GM19035 (cell line): ENCODE results near the gene PDLIM1.

Source experiments
- ATAC-seq: cut with Tn5 transposase; IDR thresholded peaks from one replicate; pipeline ENCODE4 v1.9.1; 2021; ENCODE audit not compliant: unreplicated experiment

The PDLIM1 gene

DNA sequence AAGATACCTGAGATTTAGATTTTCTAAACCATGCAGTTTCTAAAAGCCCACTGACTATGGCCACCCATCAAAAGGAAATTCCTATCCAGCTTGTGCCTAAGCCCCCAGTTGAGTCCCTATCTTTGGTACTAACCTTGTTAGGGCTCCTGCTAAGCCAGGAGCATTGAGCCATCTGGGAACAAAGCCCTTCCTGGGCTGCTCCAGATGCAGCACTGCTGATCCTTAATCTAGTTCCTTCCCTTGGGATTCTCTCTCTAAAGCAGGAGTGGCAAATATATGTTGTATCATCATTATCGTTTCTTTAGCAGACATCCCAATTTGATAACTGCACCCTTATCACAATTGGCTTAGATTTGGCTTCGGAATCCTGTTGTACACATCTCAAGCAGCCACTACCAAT lies 24.7 kb upstream of the PDLIM1 start:
- no peak for ATAC-seq

DNA sequence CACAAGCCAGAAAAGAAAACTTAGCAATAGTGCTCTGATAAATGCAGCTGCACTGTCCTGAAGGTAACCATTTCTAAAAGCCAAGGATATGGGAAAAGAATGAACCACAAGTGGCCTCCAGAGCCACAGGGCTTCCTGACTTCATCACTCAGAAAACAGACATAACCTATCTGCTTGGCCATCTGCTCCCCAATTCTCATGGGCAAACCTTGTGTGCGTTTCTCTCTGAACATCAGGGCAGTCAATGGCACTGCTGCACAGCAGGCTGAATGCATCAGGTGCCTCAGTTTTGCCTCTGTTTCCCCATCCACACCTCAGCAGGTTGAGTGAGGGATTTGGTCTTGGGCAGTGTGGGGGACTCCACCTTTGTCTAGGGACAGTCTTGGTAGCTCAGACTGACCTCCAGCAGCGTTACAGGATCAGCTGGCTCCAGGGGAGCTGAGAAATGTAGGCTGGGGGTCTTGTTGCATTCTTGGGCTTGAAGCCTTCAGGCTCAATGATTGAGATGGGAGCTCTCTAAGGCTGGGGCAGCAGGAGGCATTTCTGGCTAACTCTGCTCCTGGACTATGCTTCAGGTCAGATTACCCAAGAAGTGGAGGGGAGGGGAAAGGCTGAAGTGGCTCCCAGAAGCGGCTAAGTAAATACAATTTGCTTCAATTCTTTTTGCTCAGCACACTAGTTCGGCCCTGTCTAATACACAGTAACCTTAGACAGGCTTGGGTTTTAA lies 23.6 kb upstream of the PDLIM1 start:
- ATAC-seq = no peak

DNA sequence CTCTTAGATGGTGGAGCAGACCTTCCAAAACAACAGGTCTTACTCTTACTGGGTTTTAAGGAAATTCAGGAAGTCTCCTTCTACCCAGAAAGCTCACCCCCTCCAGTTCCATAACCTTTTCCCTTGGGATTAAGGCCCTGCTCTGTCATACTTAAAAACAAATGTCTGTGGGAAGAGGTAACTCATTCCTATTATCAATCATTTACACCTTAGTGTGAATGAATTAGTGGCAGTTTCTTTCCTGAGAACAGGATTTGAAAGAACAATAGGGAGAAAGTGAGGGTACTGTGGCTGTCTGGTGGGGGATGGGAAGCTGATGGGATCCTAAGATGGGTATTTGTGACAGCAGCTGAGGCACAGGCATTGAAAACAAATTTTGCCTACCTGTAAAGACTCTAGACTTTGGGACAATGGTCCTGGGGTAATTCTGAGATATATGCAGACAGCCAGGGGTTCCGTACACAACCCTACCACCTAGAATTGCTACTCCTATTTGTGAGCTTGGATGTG lies 22.2 kb upstream of the PDLIM1 start:
- ATAC-seq = no peak

DNA sequence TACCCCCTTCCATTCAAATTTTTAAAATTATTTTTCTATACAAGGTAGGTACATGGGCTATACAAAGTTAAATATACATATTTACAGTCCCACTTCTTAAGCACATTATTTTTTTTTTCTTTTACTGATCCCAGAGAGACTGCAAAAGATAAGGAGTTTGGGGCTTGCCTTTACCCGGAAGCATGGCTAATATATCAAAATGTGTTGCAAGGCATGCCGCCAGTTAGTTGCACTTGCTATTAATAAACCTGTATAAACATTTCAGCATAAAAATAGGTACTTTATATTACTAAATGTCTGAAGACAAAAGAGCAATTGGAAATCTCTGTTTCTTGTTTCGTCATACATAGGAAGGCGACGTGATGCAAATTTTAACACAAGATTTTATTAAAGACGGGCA lies 21.5 kb upstream of the PDLIM1 start:
- no peak for ATAC-seq

DNA sequence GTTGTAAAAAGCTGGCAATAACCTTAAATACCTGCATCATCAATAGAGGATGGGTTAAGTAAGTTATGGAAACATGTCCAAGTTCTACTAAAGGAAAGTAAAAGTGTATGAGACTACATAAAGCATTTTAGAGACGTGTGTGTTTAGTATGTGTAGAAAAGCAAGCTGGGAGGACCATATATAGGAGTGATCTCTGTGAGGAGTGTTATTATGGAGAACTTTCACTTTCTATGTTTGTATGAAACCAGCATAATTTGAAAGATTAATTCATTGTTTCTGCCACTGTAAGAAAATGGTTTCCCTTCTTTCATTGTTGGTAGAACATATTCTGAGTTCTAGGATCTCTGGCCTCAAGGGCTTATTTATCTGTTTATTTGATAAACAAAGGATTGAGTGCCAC lies 19.2 kb upstream of the PDLIM1 start:
- ATAC-seq = no peak

DNA sequence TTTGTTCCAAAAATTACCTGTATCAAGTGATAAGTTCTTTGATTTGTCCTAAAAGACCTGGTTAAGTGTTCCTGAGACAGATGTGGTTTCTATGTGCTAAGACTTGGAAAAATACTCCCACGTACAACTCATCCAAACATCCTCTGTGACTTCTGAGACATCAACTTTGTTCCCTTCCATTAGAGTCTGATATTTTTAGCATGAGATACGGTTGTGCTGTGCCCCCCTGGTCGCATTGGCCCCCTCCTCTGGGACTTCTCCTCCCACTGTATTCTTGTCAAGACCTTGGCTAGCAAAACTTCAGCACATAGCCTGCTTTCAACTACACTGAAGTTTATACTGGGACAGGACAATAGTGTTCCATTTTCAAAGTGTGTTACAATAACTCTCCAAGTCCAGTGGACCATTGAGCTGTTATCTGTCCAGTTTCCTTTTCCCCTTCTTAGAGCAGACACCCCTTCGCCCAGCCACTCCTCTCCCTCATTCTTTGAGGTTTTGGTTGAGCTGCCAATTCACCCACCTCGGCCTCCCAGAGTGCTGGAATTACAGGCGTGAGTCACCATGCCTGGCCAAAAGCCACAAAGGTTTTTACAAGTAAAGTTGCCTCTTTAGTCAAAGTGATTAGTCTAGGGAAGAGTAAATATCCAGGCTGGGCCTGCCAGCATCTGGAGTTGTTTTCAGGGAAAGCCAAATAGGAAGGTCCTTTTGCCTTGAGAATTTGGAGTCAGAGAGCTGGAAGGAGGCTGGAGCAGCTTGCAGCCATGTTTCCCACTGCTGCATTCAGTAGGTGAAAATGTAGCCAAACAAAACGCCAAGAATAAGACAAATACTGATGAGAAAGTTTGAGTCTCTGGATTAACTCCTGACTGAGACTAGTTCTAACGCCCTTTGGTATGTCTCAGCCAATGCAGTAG lies 17.8 kb upstream of the PDLIM1 start:
- no peak for ATAC-seq

DNA sequence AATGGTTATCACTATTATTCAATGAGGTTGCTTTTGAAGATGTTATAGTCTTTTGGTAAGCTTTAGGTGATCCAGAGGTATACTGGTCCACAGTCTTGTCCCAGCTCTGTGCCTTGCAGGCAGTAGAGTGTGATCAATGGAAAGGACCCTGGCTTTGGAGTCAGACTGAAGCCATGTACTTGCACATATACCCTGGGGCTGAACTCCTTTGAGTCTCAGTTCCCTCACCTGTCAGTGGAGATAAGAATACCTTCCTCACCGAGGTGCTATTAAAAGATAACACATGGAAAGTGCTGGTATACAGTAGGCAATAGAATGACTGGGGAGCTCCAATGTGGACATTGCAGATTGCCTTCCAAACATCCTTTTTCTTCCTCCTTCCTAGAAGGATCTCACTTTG lies 16.0 kb upstream of the PDLIM1 start:
- ATAC-seq = no peak

DNA sequence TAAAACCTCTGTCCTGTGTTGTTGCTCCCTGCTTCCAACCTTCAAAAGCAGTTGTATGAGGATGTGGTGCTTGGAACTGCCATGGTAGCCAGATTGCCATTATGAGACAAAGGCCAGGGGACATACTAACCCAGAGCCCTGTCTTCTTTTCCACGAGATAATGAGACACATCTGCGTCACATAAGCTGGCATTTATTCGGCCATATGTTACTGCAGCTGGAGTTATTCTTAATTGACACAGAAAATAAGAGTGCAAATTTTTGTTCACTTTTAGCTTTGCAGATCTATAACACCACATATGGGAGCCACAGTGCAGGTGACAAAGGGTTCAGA lies 15.5 kb upstream of the PDLIM1 start:
- no peak for ATAC-seq

DNA sequence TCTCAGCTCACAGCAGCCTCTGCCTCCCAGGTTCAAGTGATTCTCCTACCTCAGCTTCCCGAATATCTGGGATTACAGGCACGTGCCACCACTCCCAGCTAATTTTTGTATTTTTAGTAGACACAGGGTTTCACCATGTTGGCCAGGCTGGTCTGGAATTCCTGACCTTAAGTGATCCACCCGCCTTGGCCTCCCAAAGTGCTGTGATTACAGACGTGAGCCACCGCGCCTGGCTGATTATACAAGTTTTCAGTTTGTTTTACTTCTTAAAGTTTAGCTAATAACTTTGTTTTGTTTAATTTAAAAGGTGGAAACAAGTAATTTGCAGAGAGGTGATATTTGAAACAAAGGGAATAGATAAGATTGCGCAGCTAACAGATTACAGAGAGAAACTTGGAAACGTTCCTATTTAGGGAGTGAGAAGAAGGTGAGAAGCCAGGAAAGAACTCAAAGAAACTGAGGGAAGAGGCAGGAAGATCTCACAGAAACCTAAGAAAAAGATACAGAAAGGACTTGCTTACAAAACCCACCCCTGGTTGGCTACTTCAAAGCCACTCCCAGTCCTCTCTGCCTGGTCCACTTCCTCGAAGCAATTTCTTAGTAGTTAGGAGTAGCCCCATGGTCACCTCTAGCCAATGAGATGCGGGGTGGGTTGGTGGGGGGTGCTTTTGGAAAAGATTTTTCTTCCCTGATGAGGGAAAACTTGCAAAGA lies 15.0 kb upstream of the PDLIM1 start:
- no peak for ATAC-seq

DNA sequence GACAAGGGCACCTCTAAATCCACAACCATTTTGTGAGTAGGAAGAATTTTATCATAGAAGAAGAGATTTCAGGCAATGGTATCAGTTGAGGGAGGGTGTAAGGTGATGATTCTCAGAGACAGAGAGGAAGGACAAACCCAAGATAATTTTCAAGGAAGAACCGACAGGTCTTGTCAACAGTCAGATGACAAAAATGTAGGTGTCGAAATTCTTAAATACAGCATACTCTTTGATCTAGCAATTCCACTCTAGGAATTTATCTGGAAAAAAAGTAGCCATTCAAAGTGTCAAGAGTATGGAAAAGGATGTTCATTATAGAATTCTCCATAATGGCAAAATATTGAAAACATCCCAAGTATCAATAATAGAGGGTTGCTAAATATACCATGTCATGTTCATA lies 14.2 kb upstream of the PDLIM1 start:
- ATAC-seq = no peak

DNA sequence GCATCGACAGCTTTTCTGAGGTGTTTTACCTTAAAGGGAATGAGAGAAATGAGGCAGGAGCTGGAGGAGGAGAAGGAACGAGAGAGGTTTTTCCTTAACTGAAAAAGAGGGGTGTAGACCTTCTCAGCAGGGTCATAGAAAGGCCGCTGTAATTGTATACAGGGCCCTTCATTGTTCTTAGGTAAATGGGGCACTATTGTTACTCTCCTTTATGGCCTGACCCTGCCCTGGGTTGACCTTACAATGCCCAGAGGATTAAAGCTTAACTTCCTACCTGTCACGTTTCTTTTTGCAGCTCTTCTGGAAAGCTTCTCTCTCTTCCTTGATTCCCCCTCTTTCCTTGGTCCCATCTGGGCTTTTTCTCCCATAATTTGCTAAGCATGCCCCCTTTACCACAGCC lies 13.7 kb upstream of the PDLIM1 start:
- no peak for ATAC-seq

DNA sequence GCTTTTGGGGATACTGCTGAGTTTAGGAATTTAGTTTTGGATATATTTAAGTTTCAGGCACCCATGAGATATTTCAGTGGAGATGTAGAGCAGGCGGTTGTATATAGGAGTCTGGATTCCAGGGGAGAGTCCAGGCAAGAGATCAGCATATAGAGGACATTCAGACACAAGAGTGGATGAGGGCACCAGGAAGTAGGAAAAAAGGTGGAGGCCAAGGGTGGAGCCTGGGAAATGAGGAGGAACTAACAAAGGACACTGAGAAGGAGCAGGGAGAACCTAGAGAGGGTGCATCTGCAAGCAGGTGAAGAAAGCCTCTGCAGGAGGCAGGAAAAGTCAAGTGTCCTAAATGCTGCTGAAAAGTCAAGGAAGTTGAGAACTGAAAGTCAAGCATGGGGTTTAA lies 13.1 kb upstream of the PDLIM1 start:
- no peak for ATAC-seq

DNA sequence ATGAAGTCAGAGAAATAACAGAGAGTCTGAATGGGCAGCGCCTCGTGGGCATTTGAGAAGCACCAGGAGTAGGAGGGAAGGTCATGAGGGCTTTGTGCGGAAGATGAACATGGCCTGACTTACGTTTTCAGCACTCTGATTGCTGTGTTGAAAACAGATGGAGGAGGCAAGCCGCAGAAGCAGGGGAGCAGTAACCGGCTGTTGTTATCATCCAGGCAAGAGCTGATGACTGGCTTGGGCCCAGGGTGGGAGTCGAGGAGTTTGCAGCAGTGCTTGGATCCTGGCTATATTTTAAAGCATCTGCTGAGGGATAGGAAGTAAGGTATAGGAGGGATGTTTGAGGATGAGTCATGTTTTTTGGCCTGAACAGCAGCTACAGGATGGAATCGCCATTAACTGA lies 12.7 kb upstream of the PDLIM1 start:
- ATAC-seq = no peak

DNA sequence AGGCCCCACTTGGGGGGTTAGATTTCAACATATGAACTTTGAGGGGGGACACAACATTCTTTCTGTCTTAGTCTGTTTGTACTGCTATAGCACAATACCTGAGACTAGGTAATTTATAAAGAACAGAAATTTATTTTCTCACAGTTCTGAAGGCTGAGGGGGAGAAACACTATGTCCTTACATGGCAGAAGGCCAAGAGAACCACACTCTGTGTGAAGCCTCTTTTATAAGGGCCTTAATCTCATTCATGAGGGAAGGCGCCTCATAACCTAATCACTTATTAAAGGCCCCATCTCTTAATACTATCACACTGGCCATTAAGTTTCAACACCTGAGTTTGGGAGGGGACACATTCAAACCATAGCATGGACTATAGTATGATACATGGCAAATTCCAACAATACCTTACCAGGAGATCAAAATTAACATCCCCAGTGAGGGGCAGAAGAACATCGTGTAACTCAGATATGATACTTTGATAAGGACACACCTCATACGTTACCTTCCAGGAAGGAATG lies 9.3 kb upstream of the PDLIM1 start:
- ATAC-seq = no peak

DNA sequence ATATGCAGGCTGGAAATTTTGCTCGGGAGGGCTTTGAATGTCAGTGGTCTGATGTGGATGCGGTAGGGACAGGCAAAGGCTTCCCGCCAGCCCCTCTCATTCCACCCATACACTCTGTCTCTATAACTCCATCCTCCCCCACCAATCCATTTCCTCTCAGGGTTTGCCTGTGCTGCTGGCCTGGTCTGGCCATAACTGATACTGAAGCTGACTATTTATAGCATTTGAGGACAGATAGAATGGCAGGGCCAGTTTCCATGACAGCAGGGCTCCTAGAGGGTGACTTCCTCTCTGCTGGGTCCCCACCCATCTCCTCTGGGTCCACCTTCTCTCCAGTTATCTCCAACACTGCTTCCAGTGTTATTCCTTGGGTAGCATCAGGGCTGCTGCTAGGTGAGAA lies 6.6 kb upstream of the PDLIM1 start:
- peak; percentile 27 for ATAC-seq

DNA sequence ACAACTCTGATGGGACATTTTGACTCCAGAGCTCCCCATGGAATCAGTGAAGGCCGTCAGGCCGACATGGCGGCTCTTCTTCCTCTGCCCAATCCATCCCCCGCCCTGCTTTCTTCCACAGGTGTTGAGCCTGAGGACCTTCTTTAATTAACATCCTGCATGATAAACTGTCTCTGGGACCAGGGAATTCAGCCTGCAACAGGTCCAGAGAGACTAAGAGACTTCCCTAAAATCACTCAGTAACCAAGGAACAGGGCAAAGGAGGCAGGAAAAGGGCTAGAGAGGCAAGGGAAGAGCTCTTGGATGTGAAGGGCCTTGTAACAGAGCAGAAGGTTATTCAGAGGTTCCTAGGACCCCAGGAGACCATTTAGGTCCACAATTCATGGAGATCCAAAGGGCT lies 6.0 kb upstream of the PDLIM1 start:
- no peak for ATAC-seq

DNA sequence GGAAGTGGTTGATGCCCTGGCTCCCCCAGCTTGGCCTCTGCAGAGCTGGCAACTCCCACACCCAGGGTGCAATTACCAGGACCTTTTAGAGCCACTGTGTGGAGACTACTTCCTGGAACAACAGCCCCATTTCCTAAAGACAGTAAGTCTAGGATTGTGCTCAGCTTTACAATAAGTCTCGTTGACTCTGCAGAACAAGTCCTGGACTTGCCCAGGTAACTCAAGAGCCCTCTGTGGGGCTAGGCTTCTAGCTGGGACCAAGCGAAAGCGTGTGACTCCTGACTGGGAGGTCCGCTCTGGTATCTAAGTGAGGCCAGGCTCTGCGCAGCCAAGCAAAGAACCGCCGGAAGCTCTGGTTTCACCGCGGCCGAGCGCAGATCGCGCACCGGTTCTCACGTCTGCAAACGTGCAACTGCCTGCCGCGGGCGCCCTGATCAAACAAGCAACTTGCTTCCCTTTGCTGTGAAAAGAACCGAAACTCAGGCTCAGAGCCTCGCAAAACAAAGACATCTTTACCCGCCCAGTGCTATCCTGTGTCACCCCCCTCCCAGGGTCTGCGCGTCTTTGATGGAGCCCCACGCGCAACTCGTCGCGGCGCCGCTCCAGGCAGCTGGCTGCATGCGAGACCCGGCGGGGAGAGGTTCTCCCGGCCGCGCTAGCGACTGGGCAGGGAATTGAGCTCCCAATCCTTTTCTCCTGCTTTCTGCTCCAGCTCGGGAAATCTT lies 4.4 kb upstream of the PDLIM1 start:
- ATAC-seq = peak; percentile 72

DNA sequence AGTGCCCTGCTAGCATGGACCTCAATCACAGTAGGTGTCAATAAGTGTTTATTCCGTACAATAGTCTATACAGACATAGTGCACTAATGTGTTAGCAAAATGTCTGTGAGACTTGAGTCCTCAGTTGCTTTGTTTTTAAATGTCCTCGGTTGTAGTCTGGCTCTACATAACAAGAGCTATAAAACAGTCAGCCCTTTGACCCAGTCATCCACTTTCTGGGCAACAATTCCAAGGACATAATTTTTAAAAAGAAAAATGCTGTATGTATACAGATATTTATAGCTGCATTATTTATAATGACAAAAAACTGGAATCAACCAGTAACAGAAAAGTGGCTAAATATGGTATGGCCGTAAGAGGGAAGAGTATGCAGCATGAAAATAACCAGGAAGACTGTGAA lies 2.8 kb upstream of the PDLIM1 start:
- no peak for ATAC-seq

DNA sequence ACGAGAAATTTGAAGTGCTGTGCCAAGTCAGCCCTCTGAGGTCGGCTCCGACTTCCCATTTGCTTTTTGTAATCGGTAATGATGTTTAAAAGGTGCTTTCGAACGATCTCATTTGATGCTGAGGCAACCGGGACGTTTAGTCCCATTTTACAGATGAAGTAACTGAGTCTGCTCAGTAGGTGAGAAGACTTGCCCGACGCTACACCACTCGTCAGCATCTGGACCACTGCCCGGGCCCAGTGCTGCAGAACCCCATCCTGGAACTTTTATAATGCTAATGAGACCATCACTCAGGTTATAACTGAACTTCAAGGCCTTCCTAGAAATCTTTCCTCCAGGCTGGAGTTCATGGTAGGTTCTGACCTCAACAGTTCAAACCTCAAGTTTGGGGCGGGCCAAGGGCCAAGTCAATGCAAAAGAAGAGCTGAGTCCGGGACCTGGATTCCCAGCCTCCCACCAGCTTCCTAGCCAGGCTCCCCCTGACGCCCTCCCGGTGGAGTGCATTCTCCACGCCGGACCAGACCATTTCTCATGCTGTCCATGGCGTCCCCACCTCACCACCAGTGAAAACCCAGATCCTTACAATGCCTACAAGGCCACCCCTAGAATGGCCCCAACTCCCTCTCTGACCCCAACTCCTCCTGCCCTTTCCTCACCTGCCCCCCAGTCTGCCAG lies 699 bp upstream of the PDLIM1 start:
- no peak for ATAC-seq

DNA sequence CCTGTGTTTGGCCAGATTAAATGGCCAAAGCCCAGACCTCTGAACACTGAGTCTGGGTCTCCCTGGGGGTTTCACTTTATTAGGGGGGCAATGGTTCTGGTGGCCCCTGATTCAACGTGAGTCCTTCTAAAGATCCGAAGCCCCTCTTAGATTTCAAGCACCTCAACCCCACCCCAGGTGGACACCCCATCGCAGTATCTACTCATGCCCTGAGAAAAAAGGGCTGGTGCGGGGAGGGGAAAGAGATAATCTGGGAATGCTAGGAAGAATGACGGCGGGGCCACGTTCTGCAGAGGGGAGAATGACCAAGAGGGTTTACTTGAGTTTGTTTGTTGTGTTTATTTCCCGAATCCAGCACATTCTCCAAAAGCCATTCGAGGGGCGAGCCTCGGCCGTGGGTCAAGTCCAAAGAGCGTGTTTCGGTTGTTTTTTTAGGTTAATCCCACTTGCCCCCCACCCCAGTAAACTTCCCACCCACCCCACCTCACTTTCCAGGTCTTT lies 832 bp downstream of the PDLIM1 start:
- no peak for ATAC-seq
